Activated naive CD4-positive, alpha-beta T cell treated with anti-CD3 and anti-CD28 coated beads, Interleukin-2, amount 50 U/mL, for 16 hours (primary cell): Measurements from ENCODE around the gene WBP11.

ENCODE experiments used
- DNase-seq: peaks from one replicate; pipeline ENCODE4 v3.0.0-alpha.2; 2020

Gene WBP11

DNA sequence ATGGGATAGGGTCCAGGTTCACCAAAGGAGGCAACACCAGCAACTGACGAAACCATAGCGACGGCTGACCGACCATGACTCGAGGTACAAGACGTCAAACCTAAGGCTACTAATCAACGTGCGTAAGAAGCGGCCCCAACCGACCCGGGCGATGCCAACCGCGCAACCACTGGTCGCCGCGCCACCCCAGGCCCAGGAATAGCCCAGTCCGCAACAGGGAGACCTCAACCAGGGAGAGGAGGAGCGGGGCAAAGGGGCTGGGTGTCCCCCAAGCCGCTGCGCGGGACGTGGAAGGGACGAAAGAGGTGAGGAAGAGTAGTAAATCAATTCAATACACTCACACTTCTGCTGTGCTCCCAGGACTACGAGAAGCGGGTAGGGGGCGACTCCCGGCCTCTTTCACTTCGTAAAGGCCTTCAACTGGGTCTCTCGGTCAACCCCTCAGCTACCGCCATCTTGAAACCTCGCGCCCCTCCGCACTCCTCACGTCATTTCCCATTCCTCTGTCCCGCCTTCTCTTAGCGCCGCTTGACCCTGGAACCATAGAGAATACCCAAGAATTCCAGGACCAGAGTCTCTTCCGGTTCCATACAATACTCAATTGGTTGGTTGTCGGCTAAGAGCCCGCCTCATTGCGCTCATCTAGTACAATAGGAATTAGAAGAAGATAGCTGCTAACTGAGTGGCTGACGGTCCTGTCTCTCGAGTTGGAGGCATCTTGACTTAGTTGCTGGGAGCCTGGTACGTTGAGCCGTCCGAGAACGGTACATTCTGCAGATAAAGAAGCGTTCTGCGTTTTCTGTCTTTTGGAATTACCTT lies at the start of gene WBP11, which contains the start of gene C12orf60:
WBP11 (minus strand) TSS at position 468 of the 819 bp plus-strand sequence. CDS start 2,095 bp downstream, outside the sequence.
C12orf60 (plus strand) TSS at position 660 of the 819 bp plus-strand sequence. CDS start 19,266 bp downstream, outside the sequence.
- peak; percentile 87 for DNase-seq

DNA sequence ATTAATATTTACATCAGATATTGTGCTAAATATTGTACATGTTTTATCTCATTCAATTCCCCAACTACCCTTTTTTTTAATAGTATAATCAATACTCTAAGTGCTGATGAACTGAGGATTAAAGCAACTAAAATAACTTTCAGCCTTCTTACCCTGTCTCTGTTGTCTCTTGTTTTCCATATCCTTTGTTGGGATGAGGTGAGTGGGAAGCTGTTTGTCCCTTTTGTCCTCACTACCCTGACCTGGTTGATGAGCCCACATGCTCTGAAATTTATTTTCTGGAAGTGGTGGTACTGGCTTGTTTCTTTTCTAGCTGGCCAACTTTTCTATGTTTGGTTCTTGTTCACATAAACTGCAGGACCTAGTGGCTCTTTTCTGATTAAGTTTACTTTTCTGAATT lies 49.6 kb upstream of the WBP11 start:
- DNase-seq, result no peak

DNA sequence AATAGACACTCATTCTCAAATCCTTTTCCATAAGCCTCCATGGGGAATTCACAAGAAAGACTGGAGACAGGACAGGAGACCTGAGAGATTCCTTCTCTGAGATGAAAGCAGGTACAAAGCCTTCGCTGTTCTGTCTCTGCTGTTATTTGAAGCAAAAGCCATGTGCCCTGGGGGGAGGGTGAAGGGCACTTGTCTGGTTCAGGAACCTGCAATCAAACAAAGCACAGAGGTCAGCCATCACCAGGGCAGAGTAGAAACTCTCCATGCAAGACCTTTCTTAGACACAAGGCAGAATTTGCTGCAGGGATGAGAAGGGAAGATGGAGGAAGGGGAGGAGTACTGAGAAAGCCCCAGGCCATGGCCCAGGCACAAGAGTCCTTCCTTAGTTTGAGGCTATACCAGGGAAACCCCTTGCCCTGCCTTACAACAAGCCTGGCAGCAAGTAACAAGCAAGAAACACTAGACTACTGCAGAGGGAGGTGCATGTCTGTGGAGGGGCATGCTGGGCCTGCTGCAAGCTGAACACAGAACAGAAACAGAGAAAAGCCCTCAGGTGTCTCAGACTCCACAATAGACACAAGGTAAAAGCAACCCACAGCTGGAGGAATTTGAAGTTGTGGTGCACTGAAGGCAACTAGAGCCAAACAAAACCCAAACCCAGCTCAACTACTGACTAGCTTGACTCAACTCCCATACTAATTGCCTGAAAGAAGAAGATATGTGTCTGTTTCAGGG lies 47.8 kb upstream of the WBP11 start:
- DNase-seq, result no peak

DNA sequence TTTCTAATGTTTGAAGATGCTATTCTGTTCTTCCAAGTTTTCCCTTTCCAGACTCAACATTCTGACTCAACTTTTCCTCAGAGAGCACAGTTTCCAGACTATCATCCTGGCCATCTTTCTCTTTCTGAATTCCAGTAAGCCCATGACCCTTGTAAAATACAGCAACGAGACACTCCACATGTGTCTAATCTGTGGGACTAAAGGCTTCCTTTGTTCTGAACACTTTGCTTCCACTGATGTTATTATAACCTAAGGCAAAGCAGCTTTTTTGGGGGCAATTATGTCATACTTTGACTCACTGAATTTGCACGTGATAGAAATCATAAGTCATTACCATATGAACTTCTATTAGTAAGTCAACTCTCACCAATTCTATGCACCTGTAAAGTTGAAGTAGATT lies 46.4 kb upstream of the WBP11 start:
- no peak for DNase-seq

DNA sequence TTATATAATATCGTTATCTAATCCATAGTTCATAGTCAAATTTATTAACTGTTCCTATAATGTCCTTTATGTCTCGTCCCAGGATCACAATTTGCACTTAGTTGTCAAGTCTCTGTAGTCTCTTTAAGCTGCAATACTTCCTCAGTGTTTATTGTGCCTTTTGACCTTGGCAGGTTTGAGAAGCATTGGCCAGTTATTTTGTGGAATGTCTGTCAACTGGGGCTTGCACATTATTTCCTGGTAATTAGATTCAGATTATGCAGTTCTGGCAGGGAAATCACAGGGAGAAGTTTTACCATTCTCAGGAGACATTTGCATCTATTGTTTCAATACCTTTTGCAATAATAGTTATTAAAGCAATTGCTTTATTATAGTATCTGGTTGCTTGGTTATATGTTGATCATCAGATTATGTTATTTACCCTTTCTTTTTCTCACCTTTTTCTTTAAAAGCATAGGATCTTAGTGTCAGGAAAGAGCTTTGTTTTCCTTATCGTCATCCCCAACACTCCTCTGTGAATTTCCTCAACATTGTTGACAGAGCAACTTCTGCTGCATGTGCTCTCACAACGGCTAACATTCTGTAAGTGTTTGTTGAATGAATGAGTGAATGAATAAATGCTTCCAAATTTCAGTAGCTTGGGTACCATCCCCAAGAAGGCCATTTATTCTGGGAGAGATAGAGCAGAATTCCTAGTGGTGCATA lies 43.8 kb upstream of the WBP11 start:
- DNase-seq, result no peak

DNA sequence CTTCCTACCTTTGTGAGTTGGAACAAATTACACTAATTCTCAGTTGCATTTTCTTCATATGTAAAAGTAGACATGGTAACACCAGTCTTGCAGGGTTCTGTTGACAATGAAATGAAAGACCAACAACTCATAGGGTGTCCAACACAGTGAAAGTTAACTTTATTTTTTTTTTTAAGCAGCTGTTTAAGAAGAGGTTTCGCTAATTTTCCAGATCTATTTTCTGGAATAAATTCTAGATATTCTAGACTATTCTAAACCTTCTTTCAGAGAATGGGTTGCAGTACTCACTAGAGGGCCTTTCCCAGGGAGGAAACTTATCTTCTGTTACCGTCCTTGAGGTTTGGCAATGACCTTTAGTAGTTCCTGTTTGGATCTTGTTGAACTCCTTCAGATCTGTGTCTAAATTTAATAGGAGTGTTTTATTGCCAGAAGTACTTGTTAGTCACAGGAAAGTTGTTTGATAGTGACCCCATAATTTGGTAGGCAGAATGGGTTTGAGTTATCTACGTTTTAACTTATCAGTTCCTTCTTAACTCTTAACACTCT lies 42.8 kb upstream of the WBP11 start:
- DNase-seq, result no peak

DNA sequence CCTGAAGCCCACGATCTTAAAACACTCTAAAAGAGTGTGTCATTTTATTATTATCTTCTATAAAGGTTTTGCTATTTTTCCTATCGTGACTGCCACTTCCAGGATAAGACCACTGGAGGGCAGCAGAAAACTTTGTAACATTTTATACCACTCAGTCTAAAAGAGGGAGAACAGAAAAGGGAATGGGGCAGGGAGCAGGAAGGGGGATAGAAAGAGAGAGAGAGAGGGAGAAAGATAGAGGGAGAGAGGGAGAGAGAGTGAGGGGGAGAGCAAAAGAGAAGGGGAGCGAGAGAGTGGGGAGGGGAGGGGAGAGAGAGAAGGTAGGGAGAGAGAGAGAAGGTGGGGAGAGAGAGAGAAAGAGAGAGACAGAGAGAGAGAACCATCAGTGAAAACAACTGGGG lies 42.1 kb upstream of the WBP11 start:
- DNase-seq, result peak; percentile 39

DNA sequence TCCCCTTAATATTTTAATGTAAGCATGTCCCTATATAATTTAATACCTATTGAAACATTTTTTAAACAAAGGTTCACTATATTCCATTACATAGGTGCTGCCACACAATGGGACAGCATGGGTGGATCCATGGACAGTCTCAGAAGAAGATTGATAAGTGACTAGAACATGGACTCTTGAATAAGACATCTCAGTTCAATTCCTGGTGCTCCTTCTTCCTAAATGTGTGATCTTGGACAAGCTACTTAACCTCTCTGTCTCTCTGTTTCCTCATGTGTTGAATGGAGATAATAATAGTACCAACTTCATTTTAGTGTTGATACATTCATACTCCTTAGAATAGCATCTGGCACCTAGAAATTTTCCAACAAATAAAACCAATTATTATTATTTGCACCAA lies 41.1 kb upstream of the WBP11 start:
- DNase-seq, result no peak

DNA sequence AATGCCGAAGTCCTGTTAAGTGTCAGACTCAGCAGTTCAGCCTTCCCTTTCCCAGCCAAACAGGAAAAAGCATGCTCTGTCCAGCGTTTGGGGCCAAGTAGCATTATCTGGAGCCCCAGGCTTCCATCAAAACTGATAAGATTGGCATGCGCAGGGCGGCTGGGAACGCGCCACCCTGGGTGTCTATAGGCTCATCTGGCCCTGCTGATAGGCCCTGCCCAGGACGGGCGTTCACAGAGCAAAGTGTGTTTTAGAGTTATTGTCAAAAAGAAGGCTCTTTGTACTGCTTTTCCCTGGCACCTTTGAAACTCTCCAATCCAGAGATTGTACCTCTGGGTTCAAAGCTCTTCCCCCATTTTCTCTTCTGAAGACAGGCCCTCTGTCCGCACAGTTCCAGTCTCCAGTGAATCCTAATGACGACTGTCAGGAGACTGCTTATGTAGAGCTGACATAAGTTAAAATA lies 40.2 kb upstream of the WBP11 start, which contains the start of gene ART4:
ART4 (minus strand) TSS at position 102 of the 463 bp plus-strand sequence. CDS start 413 bp downstream, outside the sequence.
- no peak for DNase-seq

DNA sequence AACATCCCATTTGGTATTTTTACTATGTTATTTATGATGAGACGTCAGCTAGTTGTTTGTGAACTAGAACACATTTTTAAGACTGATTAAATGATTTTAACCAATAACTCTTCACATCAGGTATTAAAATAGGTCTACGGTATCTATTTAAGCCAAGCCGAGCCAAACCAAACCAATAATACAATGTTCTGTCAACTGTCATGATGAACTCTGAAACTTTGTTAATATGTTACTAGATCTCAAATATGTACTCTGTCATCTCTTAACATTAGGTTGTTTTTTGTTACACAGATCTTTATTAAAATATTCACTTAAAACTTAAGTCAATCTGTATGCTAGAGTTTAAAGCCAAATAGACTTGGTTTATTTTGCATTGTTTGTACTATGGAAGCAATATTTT lies 39.0 kb upstream of the WBP11 start:
- no peak for DNase-seq

DNA sequence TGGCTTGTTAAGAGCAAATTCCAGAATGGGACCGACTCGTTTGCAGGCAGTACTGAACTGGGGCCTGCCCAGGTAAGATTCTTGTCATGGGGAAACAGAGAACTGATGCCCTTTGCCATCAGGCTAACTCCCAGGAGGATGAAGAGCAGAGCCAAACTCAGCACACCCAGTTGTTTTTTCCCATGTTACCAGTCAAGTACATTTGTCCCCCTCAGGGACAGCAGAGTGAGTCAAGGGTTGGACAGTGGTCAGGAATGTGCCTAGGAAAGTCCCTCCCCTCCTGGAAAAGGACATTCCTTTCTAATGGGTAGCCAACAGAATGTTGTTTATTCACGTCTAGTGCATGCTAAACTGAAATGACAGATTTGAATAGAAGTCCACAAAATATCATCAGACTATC lies 38.5 kb upstream of the WBP11 start:
- DNase-seq, result no peak

DNA sequence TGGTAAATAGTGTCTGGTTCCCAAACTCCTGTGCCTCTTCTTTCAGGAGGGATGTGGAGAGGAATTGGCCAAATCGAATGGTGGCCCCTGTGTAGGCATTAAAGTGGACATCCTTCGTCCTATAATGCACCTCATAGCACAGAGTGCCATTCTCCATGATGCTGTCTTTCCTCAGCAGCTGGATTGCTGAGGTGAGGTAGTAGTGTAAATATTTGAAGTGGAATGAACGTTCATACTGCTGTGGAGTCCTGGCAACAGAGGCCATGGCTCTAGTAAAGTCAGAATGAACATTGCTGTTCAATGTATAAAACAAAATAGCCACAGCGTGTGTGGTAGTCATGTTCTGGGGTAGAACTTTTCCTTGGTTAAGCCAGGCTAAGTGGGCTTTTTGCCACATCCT lies 37.3 kb upstream of the WBP11 start:
- no peak for DNase-seq

DNA sequence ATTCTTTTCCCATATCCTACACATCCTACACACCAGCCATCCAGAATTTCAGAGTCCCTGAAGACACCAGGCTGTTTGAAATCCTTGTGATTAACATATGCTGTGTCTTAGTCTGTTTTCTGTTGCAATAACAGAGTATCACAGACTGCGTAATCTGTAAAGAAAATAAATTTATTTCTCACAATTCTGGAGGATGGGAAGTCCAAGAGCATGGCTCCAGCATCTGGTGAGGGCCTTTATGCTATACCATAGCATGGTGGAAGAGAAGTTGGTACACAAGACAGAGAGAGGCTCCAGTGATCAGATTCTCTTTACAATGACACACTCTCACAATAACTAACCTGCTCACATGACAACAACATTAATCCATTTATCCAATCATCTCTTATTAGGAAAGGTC lies 36.0 kb upstream of the WBP11 start:
- no peak for DNase-seq

DNA sequence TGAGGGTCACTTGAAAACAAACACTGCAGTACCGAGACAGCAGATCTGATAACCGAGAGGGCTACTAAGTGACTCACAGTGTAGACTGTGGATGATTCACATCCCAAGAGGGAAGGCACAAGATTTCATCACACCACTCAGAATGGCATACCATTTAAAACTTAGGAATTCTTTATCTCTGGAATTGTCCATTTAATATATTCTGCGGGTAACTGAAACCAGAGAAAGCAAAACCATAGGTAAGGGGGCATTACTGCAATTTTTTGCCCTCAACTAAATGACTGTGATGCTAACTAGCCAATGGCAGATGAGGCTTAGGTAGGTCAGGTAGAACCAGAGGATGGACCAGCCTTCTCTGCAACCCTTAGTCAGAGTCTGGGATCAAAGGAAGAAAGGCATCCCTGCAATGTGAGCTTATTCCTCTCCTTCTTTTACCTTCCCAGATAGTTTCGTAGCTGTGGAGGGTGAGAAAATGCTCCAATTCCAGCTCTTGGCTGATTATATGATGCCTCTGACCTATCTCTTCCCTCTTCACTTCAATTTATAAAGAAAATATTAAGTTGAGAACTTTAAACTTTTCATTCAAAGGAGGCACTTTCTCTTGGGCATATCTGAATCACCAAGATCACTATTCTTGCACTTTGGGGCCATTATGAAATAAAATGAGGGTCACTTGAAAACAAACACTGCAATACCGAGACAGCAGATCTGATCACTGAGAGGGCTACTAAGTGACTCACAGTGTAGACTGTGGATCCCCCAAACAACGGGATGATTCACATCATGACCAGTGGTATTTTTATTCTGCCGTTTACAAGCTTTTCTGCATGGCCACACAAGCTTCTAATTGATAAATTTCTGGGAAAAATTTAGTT lies 33.3 kb upstream of the WBP11 start:
- DNase-seq, result no peak

DNA sequence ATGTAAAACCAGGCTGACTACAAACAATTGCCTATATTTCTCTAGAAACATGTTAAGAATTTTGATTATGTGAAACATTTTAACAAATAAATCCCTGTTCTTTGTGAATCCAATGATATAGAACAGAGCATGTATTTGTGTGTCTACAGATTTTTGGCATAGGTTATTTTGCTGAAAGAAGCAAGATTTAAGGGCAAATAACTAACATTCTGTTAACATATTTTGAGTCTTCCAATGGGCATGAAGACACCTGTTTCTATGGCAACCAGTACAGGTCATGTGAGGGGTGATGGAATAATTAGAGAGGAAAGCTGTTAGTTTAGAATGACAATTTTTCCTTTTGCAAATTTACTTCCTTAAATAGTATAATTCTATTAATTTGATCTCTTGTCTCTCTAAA lies 31.2 kb upstream of the WBP11 start:
- no peak for DNase-seq

DNA sequence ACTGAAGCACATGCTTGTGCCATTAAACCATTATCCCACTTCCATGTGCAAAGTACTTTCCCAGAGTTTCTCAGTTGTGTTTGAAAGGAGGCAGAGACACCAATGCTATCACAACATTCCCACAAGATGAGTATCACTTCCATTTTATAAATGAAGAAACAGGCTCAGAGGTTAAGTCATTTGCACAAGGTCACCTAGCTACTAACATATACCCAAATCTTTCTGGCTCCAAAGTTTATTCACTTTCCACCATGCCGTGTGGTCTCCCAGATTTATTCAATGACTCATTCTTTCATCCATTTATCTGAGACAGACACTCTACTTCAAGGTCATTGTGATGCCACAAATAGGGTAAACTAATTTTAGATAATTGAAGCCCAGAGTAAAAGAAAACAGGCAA lies 30.7 kb upstream of the WBP11 start:
- no peak for DNase-seq

DNA sequence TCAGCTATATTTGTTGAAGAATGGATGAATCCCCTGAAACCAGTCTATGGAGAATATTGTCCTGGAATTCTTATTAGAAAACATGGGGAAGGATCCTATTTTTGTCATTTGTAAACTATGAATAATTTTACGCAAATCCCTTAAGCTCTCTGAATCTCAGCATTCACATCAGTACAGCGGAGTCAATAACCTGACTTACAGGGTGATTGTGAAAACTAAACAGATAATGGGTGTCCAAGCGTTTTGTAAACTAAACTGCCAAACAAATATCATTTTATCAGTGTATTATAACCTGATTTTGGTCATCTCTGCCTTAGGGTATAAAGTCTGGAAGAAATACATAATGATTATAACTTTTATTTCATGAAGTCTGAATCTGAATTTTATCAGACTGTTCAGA lies 30.1 kb upstream of the WBP11 start:
- DNase-seq, result no peak

DNA sequence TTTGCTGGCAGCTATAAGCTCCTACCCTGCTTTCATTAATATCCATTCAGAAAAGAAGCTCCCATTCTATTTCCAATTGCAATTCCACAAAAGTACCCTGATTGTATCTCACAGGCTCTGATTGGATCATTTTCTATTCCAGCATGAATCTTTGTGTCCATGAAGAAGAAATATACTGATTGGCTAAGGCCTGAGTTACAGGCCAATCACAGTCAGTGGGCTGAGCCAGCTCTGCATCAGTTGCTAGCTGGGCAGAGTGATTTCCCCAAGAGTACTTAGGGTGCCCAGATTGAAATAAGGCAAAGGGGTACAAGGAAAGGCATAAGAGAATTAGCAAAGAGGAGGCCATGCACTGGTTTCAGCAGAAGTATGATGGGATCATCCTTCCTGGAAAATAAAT lies 25.6 kb upstream of the WBP11 start:
- DNase-seq, result no peak

DNA sequence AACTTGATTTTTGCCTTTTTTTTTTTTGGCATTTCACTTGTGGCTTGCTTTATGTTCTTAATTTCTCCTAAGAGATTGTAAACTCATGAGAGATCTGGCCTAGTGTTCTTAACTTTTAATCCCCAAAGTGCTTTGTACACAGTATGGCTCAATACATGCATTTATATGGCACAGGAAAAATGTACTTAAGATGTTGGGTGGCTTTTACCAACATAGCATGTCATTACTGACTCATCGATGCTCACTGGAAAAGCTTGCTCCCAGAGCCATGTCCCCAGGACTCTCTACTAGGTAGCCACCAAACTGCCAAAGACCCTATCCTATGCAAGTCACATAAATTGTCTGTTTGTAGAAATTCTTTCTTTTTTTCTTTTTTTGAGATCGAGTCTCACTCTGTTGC lies 23.8 kb upstream of the WBP11 start:
- no peak for DNase-seq

DNA sequence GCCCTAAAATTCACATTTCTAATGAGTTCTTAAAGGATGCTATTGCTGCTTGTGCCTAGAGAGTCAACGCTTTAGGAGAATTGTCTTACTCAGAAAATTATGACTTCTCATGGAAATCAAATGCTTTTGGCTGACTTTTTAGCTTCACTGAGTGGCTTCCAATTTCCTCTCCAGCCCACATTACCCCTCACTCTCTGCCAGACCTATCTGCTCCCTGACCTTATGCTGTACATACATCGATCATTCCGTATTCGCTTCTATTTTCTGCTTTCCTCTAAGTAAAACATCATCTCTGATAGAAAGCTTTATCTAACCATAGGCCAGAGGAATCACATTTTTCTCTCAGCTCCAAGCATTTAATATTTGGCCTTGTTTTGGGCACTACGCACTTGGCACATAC lies 23.2 kb upstream of the WBP11 start:
- no peak for DNase-seq

DNA sequence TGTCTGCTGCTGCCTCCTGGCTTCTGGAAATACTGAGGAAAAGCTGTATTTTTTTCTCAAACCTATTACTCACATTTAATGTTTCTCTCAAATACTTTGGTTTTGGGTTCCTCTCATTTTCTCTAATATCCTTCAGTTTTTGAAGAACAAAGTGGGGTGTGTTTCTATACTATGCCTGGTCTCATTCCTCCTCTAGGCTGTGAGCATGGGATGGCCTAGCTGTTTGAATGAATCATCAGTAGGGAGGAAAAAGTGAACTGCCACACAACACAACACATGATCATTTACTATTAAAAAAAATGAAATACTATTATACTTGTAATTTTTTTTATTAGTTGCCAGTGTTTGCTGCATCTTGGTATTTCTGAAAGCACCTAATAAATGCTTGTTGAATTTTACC lies 22.0 kb upstream of the WBP11 start:
- no peak for DNase-seq

DNA sequence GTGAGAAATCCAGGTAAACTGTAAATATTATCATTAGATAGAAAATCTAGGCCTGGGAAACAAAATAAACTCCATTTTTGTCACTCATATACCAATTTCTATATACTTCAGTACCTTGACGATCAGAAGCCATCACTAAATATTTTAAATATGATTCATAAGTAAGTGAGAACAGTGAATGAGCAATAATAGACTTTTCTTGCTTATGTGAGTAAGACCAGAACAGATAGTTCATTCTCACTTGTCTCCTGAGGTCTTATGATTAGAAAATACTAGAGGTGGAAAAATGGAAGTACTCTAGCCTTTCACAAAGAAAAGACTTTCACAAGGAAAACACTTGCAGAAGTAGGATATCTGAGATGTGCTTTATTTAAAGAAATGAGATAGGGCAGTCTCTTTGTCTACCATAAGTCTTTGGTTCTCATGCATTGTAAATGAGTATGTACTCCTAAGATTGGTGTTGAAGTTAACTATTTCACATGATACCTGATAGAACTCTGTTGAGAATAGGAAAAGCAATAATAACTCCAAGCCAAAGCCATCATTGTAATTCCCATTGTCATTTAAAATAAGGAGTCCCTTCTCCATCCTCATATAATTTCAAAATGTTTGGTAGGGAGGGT lies 20.8 kb upstream of the WBP11 start:
- no peak for DNase-seq
